Measurements from ENCODE around the gene CCDC92.

CCDC92 gene

GRCh38 chr12:123889848-123890535, 82.6 kb downstream of the CCDC92 start:
- no peak for DNase-seq (ENCODE audit: low read depth in 2 of 2)

- DNase-seq (ENCODE audit: low read depth in 2 of 2), result no peak
Observed at GRCh38 chr12:123888989-123889388, 83.6 kb downstream of the CCDC92 start.

- DNase-seq (ENCODE audit: low read depth in 2 of 2), result no peak
Observed at GRCh38 chr12:123886931-123887582, 85.6 kb downstream of the CCDC92 start.

- DNase-seq (ENCODE audit: low read depth in 2 of 2), result no peak
Observed at GRCh38 chr12:123886258-123886657, 86.4 kb downstream of the CCDC92 start.
